GOT3 (cell line): ENCODE results near the gene PPP3CA.
"Not testable (repeated sequence)": the region's sequence is repeated elsewhere in the genome, so short reads cannot be mapped to it uniquely, and the experiment has no call there.

Experiments
- DNase-seq: peaks from one replicate; lab custom pipeline; 2025; ENCODE audit warnings: mixed read lengths; lab: John Stamatoyannopoulos, UW

The PPP3CA gene

DNA sequence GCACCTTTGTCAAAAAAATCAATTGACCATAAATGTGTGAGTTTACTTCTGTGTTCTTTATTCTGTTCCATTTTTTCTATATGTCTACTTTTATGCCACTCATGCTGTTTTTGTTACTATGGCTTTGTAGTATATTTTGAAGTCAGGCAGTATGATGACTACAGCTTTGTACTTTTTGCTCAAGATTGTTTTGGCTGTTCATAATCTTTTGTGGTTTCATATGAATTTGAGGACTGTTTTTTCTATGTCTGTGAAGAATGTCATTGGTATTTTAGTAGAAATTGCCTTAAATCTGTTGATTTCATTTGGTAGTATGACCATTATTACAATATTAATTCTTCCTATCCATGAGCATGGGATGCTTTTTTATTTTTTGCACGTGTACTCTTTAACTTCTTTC lies 346.8 kb downstream of the PPP3CA start:
- no peak for DNase-seq

DNA sequence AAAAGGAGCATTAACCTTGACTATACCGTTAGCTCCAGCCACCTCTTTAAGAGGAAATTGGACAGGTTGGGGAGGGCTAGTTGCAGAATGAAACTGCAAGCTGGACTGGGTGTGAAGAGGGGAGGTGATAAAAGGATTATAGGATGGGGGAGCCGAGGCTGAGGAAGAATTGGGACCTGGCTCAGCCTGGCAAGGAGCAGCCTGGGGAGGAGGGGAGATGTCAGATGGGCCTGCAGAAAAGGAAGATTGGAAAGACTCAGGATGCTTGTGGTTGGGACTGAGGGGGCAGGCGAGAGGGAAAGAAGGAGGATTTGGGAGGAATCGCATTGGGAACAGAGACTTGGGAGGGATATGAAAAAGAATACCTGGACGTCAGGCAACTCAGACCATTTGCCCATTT lies 351.7 kb downstream of the PPP3CA start:
- no peak for DNase-seq

DNA sequence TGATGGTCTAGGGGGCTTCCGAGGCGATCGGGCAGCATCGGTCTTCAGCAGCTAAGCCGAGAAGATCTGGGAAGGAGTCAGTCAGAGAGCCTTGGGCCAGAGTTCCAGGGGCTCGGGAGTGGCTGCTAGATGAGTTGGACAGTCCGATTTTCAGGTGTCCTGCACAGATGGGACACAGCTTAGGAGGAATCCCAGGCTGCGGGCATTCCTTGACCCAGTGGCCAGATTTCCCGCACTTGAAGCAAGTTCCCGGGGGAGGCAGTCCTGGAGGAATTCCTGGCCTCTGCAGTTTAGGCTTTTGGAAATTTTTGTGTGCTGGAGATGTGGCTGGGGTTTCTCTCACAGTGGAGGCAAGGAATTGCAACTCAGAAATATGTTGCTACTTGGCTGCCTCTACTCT lies 352.3 kb downstream of the PPP3CA start:
- DNase-seq: not testable (repeated sequence)

DNA sequence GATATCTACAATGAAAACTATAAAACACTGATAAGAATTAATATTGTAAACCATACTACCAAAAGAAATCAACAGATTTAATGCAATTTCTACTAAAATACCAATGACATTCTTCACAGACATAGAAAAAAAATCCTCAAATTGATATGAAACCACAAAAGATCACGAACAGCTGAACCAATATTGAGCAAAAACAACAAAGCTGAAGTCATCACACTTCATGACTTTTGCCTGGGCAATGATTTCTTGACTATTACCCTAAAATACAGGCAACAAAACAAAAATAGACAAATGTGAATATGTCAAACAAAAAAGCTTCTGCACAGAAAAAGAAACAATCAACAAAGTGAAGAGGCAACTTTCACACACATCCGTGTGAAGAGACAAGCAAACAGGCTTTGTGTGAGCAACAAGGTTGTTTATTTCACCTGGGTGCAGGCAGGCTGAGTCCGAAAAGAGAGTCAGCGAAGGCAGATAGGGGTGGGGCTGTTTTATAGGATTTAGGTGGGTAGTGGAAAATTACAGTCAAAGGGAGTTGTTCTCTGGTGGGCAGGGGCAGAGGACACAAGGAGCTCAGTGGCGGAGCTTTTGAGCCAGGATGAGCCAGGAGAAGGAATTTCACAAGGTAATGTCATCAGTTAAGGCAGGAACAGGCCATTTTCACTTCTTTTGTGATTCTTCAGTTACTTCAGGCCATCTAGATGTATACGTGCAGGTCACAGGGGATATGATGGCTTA lies 355.8 kb downstream of the PPP3CA start:
- not testable (repeated sequence) for DNase-seq

GRCh38 chr4:100989401-100989800 lies 357.9 kb downstream of the PPP3CA start:
- DNase-seq: no peak

DNA sequence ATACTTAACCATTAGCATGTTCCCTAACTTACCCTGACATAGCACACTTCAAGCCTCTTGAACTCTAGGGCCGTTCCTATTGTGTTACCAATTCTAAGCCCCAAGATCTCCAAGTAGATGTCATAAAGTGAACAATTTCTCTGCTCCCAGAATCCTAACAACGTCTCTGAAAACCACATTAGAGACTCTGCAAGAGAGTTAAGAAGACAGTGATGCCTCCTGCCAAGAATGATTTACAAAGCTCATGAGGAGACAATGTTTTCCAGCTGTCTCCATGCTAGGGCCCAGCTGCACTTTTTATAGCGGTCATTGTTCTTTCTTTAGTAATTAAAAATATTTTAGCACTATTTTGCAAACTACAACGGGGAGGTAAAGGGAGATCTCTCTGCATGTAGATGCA lies 358.4 kb downstream of the PPP3CA start:
- DNase-seq: no peak

DNA sequence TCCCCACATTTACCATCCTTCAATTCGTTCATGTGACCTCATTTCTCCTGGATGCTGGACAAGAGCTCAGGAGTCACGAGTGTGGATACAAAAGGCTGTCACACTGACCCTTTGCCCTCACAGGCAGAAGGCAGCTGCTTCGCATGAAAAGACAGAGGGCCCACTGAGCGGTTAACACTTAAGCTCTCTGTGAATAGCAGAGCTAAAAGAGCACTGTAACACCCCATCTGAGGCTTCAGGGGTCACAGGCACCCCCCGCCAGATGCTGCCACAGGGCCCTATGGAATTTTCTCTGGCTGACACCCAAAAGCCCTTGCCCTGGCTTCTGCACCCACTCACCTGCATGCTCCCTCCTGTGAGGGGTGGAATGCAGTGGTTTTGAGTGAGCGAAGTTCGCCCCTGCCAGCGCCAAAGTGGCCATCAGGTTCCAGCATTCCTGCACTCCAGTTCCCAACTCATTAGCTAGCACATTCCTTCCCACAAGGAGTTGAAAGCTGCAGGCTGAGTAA lies 360.9 kb downstream of the PPP3CA start:
- no peak for DNase-seq

DNA sequence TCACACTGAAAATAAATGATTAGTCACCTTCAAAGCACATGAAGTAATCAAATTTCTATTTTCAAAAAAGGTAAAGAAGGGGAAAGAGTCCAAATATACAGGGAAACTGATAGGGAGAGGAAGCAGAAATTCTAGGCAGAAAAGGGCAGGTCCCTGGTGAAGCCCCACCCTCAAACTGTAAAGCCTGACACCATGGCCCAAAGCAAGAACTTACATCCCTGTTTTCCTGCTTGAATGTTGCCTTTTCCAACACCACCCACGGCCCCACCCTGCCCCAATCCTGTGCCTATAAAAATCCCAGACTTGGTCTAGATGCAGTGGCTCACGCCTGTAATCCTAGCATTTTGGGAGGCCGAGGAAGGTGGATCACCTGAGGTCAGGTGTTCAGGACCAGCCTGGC lies 361.8 kb downstream of the PPP3CA start:
- no peak for DNase-seq

GRCh38 chr4:100984901-100985300 lies 362.4 kb downstream of the PPP3CA start:
- no peak for DNase-seq

DNA sequence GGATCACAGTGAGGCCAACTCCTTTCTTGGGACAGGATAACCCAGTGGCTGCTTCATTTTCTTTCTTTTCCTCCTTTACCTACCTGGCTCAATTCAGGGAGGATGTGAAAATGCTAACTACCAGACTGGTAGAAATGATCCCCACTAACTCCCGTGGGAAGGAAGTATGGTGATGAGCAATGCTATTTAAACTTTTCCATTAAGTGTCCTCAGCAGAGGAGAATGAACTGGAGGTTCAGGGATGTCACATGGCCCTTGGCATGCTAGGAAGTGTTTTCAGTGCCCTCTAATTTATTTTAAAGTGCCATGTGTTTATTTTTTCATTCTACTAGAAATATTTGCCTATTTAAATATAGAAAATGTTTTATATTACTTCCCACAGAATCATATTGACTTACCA lies 363.9 kb downstream of the PPP3CA start:
- DNase-seq: no peak

- DNase-seq: no peak
Observed at GRCh38 chr4:100982345-100982744, 365.0 kb downstream of the PPP3CA start.

- DNase-seq: no peak
Observed at GRCh38 chr4:100981447-100982204, 365.7 kb downstream of the PPP3CA start.

- DNase-seq: no peak
Observed at GRCh38 chr4:100979736-100980135, 367.6 kb downstream of the PPP3CA start.

GRCh38 chr4:100977746-100978397 lies 369.5 kb downstream of the PPP3CA start:
- no peak for DNase-seq

DNA sequence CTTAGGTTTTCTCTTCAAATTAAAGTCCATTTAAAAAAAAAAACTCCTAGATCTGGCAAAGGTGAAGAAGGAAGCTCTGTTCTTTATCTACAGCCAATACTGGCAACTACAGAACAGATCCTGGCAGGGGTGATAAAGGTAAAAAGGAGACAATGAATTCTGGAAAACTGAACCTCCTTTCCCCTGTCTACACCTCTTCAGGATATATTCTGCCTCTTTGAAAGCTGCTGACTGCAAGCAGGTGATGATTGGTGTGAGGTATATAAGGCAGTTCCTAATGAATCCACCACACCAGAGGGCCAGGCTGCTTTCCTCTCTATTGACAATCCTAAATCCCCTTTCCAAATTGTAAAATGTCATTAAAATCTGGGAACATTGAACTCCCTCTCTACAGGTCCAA lies 370.1 kb downstream of the PPP3CA start:
- no peak for DNase-seq
